ENCODE data around the gene ZNF575.

Gene ZNF575

GRCh38 chr19:43575156-43575950, 42.4 kb downstream of the ZNF575 start, which contains the start of the genes PINLYP and XRCC1:
TSS of gene PINLYP (plus strand) at chr19:43575801. CDS start at chr19:43577192, 1,391 bp downstream.
TSS of gene XRCC1 (minus strand) at chr19:43575527. CDS start at chr19:43575458, 69 bp downstream.
- DNase-seq: peak; percentile 98

GRCh38 chr19:43575955-43576878, 43.2 kb downstream of the ZNF575 start:
- DNase-seq: no peak

- no peak for DNase-seq
Measured at GRCh38 chr19:43578787-43579186, 45.8 kb downstream of the ZNF575 start.

- no peak for DNase-seq
Measured at GRCh38 chr19:43581467-43581866, 48.5 kb downstream of the ZNF575 start.

- DNase-seq: no peak
Measured at GRCh38 chr19:43582495-43582894, 49.5 kb downstream of the ZNF575 start.

- no peak for DNase-seq
Measured at GRCh38 chr19:43584484-43584883, 51.5 kb downstream of the ZNF575 start.

Data from fibroblast of upper back skin (primary cell).